Activated CD8-positive, alpha-beta memory T cell treated with anti-CD3 and anti-CD28 coated beads, Interleukin-2, amount 50 U/mL, for 24 hours (primary cell): Measurements from ENCODE around the gene ACY1.
"Not testable (repeated sequence)": the region's sequence is repeated elsewhere in the genome, so short reads cannot be mapped to it uniquely, and the experiment has no call there.

ENCODE experiments used
- DNase-seq: peaks from one replicate; pipeline ENCODE4 v3.0.0-alpha.2; 2020; ENCODE audit errors: extremely low read depth

ACY1 gene

GRCh38 chr3:51983578-51984268 is 388 bp downstream of the ACY1 start:
- DNase-seq = no peak

GRCh38 chr3:51984269-51984647 is 923 bp downstream of the ACY1 start:
- DNase-seq = no peak

GRCh38 chr3:51985063-51985462 is 1.7 kb downstream of the ACY1 start:
- DNase-seq = no peak

- no peak for DNase-seq
Measured at GRCh38 chr3:51986010-51986947, 2.9 kb downstream of the ACY1 start.

- DNase-seq = no peak
Measured at GRCh38 chr3:51987568-51987967, 4.2 kb downstream of the ACY1 start.

GRCh38 chr3:51988286-51989146 is 5.2 kb downstream of the ACY1 start:
- DNase-seq = no peak

GRCh38 chr3:51990501-51990971 is 7.2 kb downstream of the ACY1 start:
- not testable (repeated sequence) for DNase-seq

GRCh38 chr3:51992017-51992682 is 8.8 kb downstream of the ACY1 start:
- no peak for DNase-seq

GRCh38 chr3:51993657-51994056 is 10.3 kb downstream of the ACY1 start:
- DNase-seq = not testable (repeated sequence)

GRCh38 chr3:51994530-51994929 is 11.2 kb downstream of the ACY1 start:
- DNase-seq = no peak

GRCh38 chr3:51995346-51996163 is 12.2 kb downstream of the ACY1 start, which contains the start of gene RPL29:
Gene RPL29, minus strand, starts transcription at chr3:51995895. Its CDS starts 434 bp downstream, at chr3:51995461.
- peak; percentile 85 for DNase-seq

GRCh38 chr3:51997172-51997571 is 13.8 kb downstream of the ACY1 start:
- no peak for DNase-seq

GRCh38 chr3:51997935-51998596 is 14.7 kb downstream of the ACY1 start:
- DNase-seq = no peak

- no peak for DNase-seq
Measured at GRCh38 chr3:51998774-51999173, 15.4 kb downstream of the ACY1 start.

- DNase-seq = no peak
Measured at GRCh38 chr3:51999846-52000245, 16.5 kb downstream of the ACY1 start.

GRCh38 chr3:52001443-52001974 is 18.2 kb downstream of the ACY1 start:
- DNase-seq = peak; percentile 61

GRCh38 chr3:52002748-52003147 is 19.4 kb downstream of the ACY1 start:
- no peak for DNase-seq

- no peak for DNase-seq
Measured at GRCh38 chr3:52004163-52004787, 20.9 kb downstream of the ACY1 start.

GRCh38 chr3:52004906-52005395 is 21.6 kb downstream of the ACY1 start:
- DNase-seq = no peak
